KOPT-K1 (cell line): Measurements from ENCODE around the gene MIEF1.

Experiments
- H3K27ac ChIP-seq: fragments of 200-600 bp; sonication (generic); 2 replicates; pipeline ENCODE4 v1.5.1; 2016; ENCODE audit warnings: antibody characterized with exemption, mild to moderate bottlenecking, low read depth, low read length; ENCODE audit not compliant: poor library complexity, severe bottlenecking
- H3K36me3 ChIP-seq: fragments of 200-600 bp; sonication (generic); 2 replicates; pipeline ENCODE4 v1.5.1; 2017; ENCODE audit warnings: antibody characterized with exemption, mild to moderate bottlenecking, low read length, moderate library complexity; ENCODE audit not compliant: insufficient read depth
- H3K9me3 ChIP-seq: fragments of 200-600 bp; sonication (generic); 2 replicates; pipeline ENCODE4 v1.5.1; 2017; ENCODE audit warnings: antibody characterized with exemption, low read length, mild to moderate bottlenecking; ENCODE audit not compliant: insufficient read depth, poor library complexity, severe bottlenecking

MIEF1 gene

GRCh38 chr22:39467390-39467895 lies 34.6 kb upstream of the MIEF1 start:
- Histone ChIP-seq H3K9me3 (no peaks in the 10 kb centered on the region), H3K36me3 (no peaks in the 10 kb centered on the region), H3K27ac (no peak overlapping the region)

DNA sequence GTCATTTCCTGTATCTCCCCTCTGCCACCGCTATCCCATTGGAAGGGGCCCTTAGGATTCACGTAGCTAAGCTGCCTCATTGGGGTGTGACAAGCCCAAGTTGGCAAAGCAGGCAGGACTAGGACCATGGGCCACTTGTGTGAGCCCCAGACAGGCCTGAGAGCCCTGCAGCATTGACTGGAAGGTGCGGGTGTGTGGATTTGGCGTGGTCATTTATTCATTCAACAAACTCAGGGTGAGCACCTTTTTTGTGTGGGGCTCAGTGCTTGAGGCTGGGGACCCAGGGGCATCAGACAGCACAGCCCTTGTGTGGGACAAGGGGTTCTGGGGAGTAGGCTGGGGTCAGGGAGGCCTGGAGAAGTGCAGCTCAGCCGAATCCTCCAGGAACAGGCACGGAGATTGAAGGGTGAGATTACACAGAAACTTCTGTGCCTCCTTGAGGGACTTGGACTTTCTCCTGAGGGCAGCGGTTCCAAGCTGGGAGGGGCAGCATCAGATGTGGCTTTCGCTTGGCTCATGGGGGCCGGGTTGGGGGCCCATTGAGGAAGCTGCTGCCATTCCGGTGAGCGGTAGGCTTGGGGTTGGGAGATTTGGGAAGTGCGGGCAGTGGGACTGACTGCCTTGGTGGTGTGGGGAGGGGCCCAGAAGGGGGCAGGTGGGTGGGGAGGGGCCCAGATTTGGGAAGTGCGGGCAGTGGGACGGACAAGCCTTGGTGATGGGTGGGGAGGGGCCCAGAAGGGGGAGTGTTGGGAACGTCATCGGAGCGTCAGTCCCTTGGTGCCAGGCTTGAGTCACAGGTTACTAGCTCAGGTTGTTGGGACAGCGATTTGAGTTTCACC lies 33.4 kb upstream of the MIEF1 start:
- Histone ChIP-seq H3K36me3 (no peaks in the 10 kb centered on the region), H3K27ac (no peak overlapping the region), H3K9me3 (no peaks in the 10 kb centered on the region)

GRCh38 chr22:39469326-39469680 lies 32.8 kb upstream of the MIEF1 start:
- Histone ChIP-seq H3K36me3 (no peaks in the 10 kb centered on the region), H3K9me3 (no peaks in the 10 kb centered on the region), H3K27ac (no peak overlapping the region)

DNA sequence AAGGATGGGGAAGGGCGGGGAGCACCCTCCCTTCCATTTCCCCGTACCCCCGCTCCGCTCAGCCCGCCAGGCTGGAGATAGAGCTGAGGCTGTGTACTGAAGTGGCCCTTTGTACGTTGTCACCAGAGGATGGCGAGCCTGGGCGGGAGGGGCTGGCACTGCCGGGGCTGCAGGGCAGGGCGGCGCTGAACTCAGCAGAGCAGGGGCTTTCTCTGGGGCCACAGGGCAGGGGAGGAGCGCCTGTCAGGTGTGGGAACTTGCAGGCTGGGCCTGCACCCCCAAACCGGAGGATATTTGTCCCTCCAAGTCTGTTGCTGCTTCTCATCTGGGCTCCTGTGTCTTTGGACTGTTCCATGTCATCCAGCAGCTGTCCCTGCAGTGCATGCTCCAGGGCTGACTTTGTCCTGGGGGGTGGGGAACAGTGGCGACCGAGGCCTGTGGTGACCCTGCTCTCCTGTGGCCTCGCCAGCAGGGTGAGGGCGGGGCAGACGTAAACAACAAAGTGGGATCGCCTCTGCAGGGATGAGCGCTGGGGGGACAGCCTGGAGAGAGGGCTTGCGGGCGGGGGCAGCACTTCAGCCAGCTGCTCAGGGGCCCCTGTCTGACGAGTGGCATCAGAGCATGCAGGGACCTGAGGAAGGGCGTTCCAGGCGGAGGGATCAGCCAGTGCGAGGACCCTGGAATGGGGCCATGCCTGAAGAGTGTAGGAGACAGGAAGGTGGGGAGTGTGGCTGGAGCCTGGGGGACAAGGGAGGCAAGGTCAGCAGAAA lies 32.2 kb upstream of the MIEF1 start:
- Histone ChIP-seq H3K9me3 (no peaks in the 10 kb centered on the region), H3K27ac (no peak overlapping the region), H3K36me3 (no peaks in the 10 kb centered on the region)

GRCh38 chr22:39470451-39471291 lies 31.4 kb upstream of the MIEF1 start:
- H3K9me3 ChIP-seq, result no peaks in the 10 kb centered on the region
- no peak overlapping the region for H3K27ac ChIP-seq
- no peaks in the 10 kb centered on the region for H3K36me3 ChIP-seq

- no peak overlapping the region for H3K27ac ChIP-seq
- H3K9me3 ChIP-seq, result no peaks in the 10 kb centered on the region
- H3K36me3 ChIP-seq, result no peaks in the 10 kb centered on the region
These were observed 30.5 kb upstream of the MIEF1 start for GRCh38 chr22:39471381-39472141.

DNA sequence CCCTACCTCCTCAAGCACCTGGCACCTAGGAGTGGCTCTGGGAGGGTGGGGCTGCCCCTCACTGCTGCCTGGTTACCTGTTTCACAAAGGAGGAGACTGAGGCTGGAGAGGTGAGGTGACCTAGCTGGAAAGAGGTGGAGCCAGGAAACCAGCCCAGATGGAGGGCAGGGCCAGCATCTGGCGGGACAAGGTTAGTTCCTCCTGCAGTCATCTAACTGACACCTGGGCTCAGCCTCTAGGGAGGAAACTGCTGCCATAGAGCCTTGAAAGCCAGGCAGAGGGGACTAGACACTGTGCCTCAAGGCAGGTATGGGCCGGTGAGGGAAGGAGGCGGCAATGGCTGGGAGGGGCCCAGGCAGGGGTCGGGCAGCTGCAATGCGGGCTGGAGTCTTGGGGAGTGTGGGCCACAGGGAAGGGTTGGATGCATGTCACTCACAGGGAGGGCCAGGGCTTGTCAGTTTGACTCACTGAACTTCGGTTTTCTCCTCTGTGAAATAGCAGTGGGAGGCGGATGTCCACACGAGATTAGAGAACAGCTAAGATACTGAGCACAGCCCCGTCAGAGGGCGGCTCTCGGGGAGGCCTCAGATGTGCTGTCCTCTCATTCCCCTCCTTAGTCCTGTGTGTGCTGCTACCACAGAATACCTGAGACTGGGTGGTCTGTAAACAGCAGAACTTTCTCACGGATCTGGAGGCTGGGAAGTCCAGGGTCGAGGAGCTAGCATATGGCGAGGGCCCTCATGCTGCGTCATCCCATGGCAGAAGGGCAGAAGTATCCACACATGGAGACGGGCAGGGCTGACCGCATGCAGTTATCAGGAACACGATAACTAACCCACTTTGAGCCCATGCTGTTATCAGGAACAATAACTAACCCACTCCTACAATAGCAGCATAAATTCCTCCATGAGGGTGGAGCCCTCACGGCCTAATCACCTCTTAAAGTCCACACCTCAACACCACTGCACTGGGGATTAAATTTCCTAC lies 29.2 kb upstream of the MIEF1 start:
- Histone ChIP-seq H3K9me3 (no peaks in the 10 kb centered on the region), H3K27ac (no peak overlapping the region), H3K36me3 (no peaks in the 10 kb centered on the region)

DNA sequence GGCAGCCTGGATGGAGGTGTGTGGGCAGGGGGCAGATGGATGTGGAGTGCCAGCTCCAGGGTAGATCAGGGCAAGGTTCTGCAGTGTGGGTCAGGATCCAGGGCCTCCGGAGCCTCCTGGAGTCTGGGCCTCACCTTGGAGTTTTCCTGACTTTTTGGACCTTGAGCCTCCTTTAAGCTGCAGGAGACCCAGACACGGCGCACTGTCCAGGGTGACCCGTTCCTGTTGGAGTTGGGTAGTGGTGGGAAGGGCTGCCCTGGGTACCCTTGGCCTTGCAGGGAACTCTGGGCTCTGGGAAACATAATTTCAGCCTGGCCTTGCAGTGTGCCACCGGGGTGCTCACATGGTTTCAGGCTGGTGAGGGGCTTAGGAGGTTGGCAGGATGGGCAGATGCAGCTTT lies 28.2 kb upstream of the MIEF1 start:
- no peak overlapping the region for H3K27ac ChIP-seq
- no peaks in the 10 kb centered on the region for H3K36me3 ChIP-seq
- no peaks in the 10 kb centered on the region for H3K9me3 ChIP-seq

DNA sequence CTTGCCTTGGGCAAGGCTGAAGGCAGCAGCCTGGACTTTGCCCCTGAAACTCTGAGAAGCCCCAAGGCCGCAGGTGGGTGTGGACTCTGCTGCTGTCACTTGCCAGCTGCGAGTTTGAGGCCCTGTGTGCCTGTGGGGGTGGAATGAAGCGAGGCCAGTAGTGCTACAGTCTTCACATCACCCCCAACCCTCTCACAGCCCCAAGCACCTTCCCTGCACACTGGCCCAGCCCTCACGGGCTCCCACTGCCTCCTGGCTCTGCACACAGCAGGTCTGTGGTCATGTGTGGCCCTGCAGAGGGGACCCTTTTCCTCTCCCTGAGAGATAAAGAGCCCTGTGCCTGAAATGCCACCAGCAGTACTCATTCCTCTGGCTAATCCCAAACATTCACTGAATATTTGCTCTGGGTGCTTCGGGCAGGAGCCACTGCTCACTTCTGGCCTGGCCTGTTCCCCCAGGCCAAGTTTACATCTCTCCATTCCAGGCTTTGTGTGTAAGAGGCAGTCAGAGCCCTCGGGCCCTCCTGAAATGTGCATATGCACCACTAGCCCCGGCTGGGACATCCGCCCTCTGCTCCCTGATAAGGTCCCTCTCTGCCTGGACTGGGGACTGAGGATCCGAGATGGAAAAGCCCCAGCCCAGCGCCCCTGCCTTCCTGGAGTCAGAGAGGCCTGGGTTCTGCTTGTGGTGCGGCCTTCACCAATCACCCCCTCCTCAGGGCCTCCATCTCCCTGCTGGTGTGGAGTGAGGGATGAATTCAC lies 27.6 kb upstream of the MIEF1 start:
- no peak overlapping the region for H3K27ac ChIP-seq

DNA sequence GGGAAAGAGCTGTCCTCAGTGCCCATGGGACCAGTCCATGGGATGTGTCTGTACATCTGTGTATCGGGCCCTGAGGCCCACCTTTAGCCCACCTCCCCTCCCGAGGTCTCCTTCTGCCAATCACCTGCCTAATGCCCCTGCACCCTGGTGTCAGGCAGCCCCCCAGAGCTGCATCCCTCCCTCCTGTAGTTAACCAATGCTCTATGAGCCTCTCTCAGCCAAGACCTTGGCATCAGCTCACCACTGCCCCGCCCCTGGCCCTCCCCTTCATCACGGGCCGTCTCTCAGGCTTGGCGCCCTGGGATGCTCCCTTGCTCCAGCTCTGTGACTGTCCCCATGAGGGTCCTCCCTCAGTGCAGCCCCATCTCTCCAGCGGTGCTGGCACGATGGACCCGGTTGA lies 26.8 kb upstream of the MIEF1 start:
- no peak overlapping the region for H3K27ac ChIP-seq
- H3K36me3 ChIP-seq, result no peaks in the 10 kb centered on the region
- H3K9me3 ChIP-seq, result no peaks in the 10 kb centered on the region

More for the DNA sequence above, 27.6 kb upstream of the MIEF1 start:
- Histone ChIP-seq H3K36me3 (no peaks in the 10 kb centered on the region), H3K9me3 (no peaks in the 10 kb centered on the region)

DNA sequence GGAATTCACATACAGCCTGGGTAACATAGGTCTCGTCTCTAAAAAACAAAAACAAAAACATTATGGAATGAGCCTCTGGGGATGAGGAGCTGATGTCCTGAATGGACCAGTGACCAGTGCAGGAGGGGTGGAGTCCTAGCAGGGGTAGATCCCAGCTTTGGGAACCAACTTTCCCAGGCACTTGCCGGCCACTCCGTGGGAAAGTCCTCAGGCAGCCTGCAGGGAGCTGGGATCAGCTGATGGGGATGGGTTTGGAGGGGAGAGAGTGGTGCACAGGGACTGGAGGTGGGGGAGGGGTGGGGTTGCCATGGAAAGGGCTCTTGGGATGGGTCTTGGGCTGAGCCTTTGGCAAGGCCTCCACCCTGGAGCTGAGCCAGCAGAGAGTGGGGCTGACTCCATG lies 26.2 kb upstream of the MIEF1 start:
- Histone ChIP-seq H3K9me3 (no peaks in the 10 kb centered on the region), H3K27ac (no peak overlapping the region), H3K36me3 (no peaks in the 10 kb centered on the region)

DNA sequence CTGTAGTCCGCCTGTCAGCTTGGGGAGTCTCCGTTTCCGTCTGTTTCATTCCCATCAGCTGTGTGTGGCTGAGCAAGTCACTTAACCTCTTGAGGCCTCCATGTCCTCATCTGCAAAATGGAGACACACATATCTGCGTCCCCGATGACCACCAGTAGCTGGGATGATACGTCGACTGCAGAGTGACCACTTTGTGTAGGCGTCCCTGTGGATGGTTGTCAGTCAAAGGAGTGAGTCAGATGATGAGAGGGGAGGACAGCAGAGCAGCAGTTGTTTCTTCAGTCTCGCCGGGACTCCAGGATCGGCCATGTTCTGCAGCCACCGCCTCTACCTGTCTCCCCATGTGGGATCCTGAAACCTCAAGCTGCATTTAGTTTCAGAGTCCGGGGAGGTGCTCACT lies 25.4 kb upstream of the MIEF1 start:
- Histone ChIP-seq H3K27ac (no peak overlapping the region), H3K36me3 (no peaks in the 10 kb centered on the region), H3K9me3 (no peaks in the 10 kb centered on the region)

DNA sequence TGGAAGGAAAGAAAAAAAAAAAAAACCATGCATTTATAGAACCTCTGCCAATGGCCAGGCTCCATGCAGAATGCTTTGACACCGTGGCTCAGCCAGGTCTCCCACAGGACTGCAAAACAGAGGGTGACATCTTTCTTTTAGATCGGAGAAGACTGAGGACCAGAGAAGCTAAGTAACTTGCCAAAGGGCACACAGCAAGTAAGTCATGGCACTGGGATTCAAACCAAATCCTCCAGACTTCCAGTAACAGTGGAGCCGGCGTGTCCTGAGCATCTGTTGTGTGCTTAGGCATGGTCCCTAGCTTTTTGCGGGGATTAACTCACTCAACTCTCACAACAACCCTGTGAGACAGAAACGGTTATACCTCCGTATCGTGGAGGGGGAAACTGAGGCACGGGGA lies 24.5 kb upstream of the MIEF1 start:
- no peak overlapping the region for H3K27ac ChIP-seq
- H3K36me3 ChIP-seq, result no peaks in the 10 kb centered on the region
- H3K9me3 ChIP-seq, result no peaks in the 10 kb centered on the region
